Neural progenitor cell (in vitro differentiated cells): Measurements from ENCODE around the gene ZNF479.

Experiments
- EZH2 ChIP-seq: fragments of 200-600 bp; sonication (generic); IDR thresholded peaks from 2 replicates; pipeline ENCODE4 v1.6.1; 2017; ENCODE audit warnings: antibody characterized with exemption, mild to moderate bottlenecking, moderate library complexity
- EZH2phosphoT487 ChIP-seq: fragments of 200-600 bp; sonication (generic); IDR thresholded peaks from 2 replicates; pipeline ENCODE4 v1.6.1; 2017; ENCODE audit warnings: antibody characterized with exemption
- TF ChIP-seq, protein P1 (sequence below): fragments of 200-600 bp; sonication (generic); IDR thresholded peaks from 2 replicates; pipeline ENCODE4 v1.5.1; 2017; ENCODE audit warnings: antibody characterized with exemption, mild to moderate bottlenecking

DNA sequence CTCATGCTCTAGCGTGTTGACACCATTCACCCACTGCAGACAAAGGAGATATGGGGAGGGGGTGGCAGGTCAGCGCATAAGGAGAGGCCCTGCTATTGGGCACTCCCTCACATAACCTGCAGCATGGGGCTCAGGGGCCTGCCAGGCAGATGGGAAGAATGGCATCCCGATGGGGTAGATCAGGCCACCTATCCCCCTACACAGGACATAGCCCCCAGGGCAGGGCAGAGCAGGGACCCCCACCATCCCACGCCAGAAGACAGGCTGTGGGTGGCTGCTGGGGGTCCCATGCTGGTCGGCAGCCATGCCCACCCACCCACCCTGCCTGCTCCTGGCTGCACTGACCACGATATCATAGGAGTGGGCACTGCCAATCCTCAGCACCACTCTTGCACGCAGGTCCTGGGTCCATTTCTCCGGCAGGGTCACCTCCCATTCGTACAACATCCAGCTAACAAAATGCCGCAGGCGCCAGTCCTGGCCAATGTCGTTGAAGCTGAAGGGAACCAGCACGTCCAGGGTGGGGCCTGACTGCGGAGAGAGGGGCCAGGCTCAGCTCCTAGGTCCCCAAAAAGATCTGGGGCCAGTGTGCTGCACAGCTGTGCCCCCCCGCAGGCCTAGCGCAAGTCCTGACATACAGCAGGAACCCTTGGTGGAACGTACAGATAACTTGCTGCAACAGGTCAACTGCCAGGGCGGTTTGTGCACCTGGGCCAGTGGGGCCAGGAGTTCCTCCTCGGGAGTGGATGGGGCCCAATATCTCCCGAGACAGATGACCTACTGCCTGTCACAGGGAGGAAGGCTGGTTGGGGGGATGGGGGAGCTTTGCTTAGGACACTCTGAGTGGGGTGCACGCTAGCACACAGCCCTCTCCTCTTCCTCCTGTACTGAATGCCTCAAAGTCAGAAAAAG is 45.9 kb upstream of the ZNF479 start:
- TF ChIP-seq, protein P1, sequence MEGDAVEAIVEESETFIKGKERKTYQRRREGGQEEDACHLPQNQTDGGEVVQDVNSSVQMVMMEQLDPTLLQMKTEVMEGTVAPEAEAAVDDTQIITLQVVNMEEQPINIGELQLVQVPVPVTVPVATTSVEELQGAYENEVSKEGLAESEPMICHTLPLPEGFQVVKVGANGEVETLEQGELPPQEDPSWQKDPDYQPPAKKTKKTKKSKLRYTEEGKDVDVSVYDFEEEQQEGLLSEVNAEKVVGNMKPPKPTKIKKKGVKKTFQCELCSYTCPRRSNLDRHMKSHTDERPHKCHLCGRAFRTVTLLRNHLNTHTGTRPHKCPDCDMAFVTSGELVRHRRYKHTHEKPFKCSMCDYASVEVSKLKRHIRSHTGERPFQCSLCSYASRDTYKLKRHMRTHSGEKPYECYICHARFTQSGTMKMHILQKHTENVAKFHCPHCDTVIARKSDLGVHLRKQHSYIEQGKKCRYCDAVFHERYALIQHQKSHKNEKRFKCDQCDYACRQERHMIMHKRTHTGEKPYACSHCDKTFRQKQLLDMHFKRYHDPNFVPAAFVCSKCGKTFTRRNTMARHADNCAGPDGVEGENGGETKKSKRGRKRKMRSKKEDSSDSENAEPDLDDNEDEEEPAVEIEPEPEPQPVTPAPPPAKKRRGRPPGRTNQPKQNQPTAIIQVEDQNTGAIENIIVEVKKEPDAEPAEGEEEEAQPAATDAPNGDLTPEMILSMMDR, result no peak
- TF ChIP-seq EZH2phosphoT487 (no peak), EZH2 (no peak)
